Caco-2 (cell line): ENCODE measurements around the gene TBX4. TPM values are rescaled to one million over a fixed set of nuclear protein-coding genes. Genes with fewer than 3 reads are reported as not detected.

Experiments
- BruUV-seq: library from RNA; stranded (reverse); fragments of 400-500 nt; replicated peaks from 2 replicates; lab custom pipeline; 2021; lab: Mats Ljungman, UMichigan
- CTCF ChIA-PET: fragments of 300-600 bp; sonication (Branson Sonifier 250); formaldehyde crosslinking; loops from one replicate; lab custom pipeline; 2022; ENCODE audit warnings: antibody characterized with exemption; lab: Charles Lee
- POLR2A ChIA-PET: fragments of 300-600 bp; sonication (Branson Sonifier 250); formaldehyde crosslinking; loops from one replicate; lab custom pipeline; 2022; ENCODE audit warnings: antibody characterized with exemption; lab: Charles Lee
- DNase-seq, 2 experiments: peaks; one replicate each; pipeline versions ENCODE4 v3.0.0 to v3.0.0-alpha.2; 2020 to 2022
- H3K27me3 ChIP-seq: replicated peaks from 2 replicates; pipeline ENCODE4 v1.6.0; 2011; ENCODE audit warnings: low read length; ENCODE audit not compliant: control insufficient read depth, insufficient read depth
- H3K36me3 ChIP-seq: 2 replicates; pipeline ENCODE4 v1.5.1; 2011; ENCODE audit warnings: low read length; ENCODE audit not compliant: control insufficient read depth, insufficient read depth
- H3K4me1 ChIP-seq: fragments of 250-450 bp; sonication (Bioruptor Pico); 2 replicates; pipeline ENCODE4 v1.5.1; 2020; ENCODE audit warnings: mild to moderate bottlenecking
- H3K4me3 ChIP-seq: 2 replicates; pipeline ENCODE4 v1.5.1; 2011; ENCODE audit warnings: low read depth, mild to moderate bottlenecking, control low read depth, low read length
- H3K9me3 ChIP-seq: fragments of 250-450 bp; sonication (Bioruptor Pico); 2 replicates; pipeline ENCODE4 v1.5.1; 2020; ENCODE audit warnings: mild to moderate bottlenecking, moderate library complexity
- H3K27ac Mint-ChIP-seq: one replicate; pipeline ENCODE4 v1.8.0; 2022; ENCODE audit warnings: mixed read lengths; ENCODE audit not compliant: unreplicated experiment
- H3K27me3 Mint-ChIP-seq: one replicate; pipeline ENCODE4 v1.8.0; 2022; ENCODE audit warnings: mixed read lengths; ENCODE audit not compliant: insufficient read depth, unreplicated experiment
- H3K36me3 Mint-ChIP-seq: one replicate; pipeline ENCODE4 v1.8.0; 2022; ENCODE audit warnings: mild to moderate bottlenecking, mixed read lengths; ENCODE audit not compliant: insufficient read depth, unreplicated experiment
- H3K4me1 Mint-ChIP-seq: one replicate; pipeline ENCODE4 v1.8.0; 2022; ENCODE audit warnings: low read depth, mixed read lengths; ENCODE audit not compliant: unreplicated experiment
- H3K4me3 Mint-ChIP-seq: one replicate; pipeline ENCODE4 v1.8.0; 2022; ENCODE audit warnings: mild to moderate bottlenecking, moderate library complexity, mixed read lengths; ENCODE audit not compliant: unreplicated experiment
- H3K9me3 Mint-ChIP-seq: one replicate; pipeline ENCODE4 v1.8.0; 2022; ENCODE audit warnings: mixed read lengths; ENCODE audit not compliant: unreplicated experiment
- intact Hi-C: fragments of 100-400 bp; cut with micrococcal nuclease; formaldehyde crosslinking; loops from one replicate; pipeline ENCODE4 v1.10.0; 2022; ENCODE audit not compliant: unreplicated experiment
- total RNA-seq: library from RNA; stranded (reverse); gene quantifications from 2 replicates; pipeline ENCODE4 v1.2.3, GENCODE V29; 2022
- TF ChIP-seq, protein P1 (sequence below), 2 experiments: fragments of 200-600 bp in 1 of 2; IDR thresholded peaks; 1 replicate in 1 of 2; 2 replicates in 1 of 2; pipeline versions ENCODE4 v1.5.1 to v1.8.0; 2011 to 2022; ENCODE audit warnings: antibody characterized with exemption in 1 of 2, control low read depth in 1 of 2, inconsistent platforms in 1 of 2, low read depth in 1 of 2, low read length in 1 of 2, mild to moderate bottlenecking in 1 of 2, moderate library complexity in 1 of 2; ENCODE audit not compliant: insufficient read depth in 1 of 2, severe bottlenecking in 1 of 2, unreplicated experiment in 1 of 2

Gene TBX4
- total RNA-seq, 1 experiment from 2014 or later = 2.5 TPM

- ChIA-PET POLR2A (no interaction called here), CTCF (no interaction called here)
- Mint-ChIP-seq H3K27me3 (no peaks in the 10 kb centered on the region), H3K27ac (no peak overlapping the region), H3K9me3 (peaks cover 9% of the 10 kb centered on the region), H3K4me1 (peaks cover 7% of the 10 kb centered on the region), H3K4me3 (no peak overlapping the region), H3K36me3 (no peaks in the 10 kb centered on the region)
- DNase-seq = no peak
- H3K27me3 ChIP-seq = no peaks in the 10 kb centered on the region
- peaks cover 14% of the 10 kb centered on the region for H3K4me1 ChIP-seq
- BruUV-seq = no TSS peak
- TF ChIP-seq, protein P1, sequence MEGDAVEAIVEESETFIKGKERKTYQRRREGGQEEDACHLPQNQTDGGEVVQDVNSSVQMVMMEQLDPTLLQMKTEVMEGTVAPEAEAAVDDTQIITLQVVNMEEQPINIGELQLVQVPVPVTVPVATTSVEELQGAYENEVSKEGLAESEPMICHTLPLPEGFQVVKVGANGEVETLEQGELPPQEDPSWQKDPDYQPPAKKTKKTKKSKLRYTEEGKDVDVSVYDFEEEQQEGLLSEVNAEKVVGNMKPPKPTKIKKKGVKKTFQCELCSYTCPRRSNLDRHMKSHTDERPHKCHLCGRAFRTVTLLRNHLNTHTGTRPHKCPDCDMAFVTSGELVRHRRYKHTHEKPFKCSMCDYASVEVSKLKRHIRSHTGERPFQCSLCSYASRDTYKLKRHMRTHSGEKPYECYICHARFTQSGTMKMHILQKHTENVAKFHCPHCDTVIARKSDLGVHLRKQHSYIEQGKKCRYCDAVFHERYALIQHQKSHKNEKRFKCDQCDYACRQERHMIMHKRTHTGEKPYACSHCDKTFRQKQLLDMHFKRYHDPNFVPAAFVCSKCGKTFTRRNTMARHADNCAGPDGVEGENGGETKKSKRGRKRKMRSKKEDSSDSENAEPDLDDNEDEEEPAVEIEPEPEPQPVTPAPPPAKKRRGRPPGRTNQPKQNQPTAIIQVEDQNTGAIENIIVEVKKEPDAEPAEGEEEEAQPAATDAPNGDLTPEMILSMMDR (IDR thresholded peaks at IDR 0.05; ENCODE audit: insufficient read depth in 1 of 2, low read depth in 1 of 2, low read length in 1 of 2, severe bottlenecking in 1 of 2, unreplicated experiment in 1 of 2) = no peak
- intact Hi-C loops = no loop called here
- no peak overlapping the region for H3K4me3 ChIP-seq
- H3K9me3 ChIP-seq = no peaks in the 10 kb centered on the region
- H3K36me3 ChIP-seq = no peaks in the 10 kb centered on the region
These were observed 32.7 kb upstream of the TBX4 start for GRCh38 chr17:61419496-61420046.

DNA sequence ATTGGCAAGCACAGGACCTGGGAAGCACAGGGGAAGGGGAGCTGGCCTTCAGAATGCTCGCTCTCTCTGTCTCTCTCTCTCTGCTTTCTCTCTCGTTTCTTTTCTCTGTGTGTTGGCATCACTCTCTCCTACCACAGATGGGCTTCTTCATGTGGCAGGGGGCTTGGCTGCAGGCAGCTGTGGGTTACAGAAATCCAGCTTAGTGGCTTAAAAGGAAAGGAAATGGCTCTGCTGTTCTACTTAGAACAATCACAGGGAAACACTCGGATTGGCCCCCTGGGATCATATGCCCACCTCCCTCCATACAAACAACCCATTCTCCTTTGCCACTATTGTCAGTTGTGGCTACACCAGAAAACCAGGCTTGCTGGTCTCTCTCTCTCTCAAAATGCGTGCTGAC, 32.2 kb upstream of the TBX4 start:
- BruUV-seq = no TSS peak

GRCh38 chr17:61420745-61421398, 31.4 kb upstream of the TBX4 start:
- Histone ChIP-seq H3K9me3 (no peaks in the 10 kb centered on the region), H3K27me3 (no peaks in the 10 kb centered on the region), H3K4me1 (peaks cover 17% of the 10 kb centered on the region), H3K36me3 (no peaks in the 10 kb centered on the region), H3K4me3 (no peak overlapping the region)
- ChIA-PET POLR2A (interaction anchor here (0.6 kb wide), 1 partner anchor 178 kb away, joined by 7 read pairs; no protein-coding TSS in a partner anchor), CTCF (no interaction called here)
- TF ChIP-seq, protein P1 (IDR thresholded peaks at IDR 0.05; ENCODE audit: insufficient read depth in 1 of 2, low read depth in 1 of 2, low read length in 1 of 2, severe bottlenecking in 1 of 2, unreplicated experiment in 1 of 2) = no peak
- H3K27me3 Mint-ChIP-seq = no peaks in the 10 kb centered on the region
- intact Hi-C loops = no loop called here
- no peak overlapping the region for H3K4me3 Mint-ChIP-seq
- no peak overlapping the region for H3K27ac Mint-ChIP-seq
- H3K9me3 Mint-ChIP-seq = peaks cover 9% of the 10 kb centered on the region
- H3K4me1 Mint-ChIP-seq = peaks cover 13% of the 10 kb centered on the region
- no peak for DNase-seq
- no TSS peak for BruUV-seq
- no peaks in the 10 kb centered on the region for H3K36me3 Mint-ChIP-seq

More for the DNA sequence above, 32.2 kb upstream of the TBX4 start:
- Histone ChIP-seq H3K4me1 (peaks cover 14% of the 10 kb centered on the region), H3K36me3 (no peaks in the 10 kb centered on the region), H3K4me3 (no peak overlapping the region), H3K27me3 (no peaks in the 10 kb centered on the region), H3K9me3 (no peaks in the 10 kb centered on the region)
- CTCF ChIA-PET = no interaction called here
- Mint-ChIP-seq H3K27ac (no peak overlapping the region), H3K9me3 (peaks cover 9% of the 10 kb centered on the region), H3K36me3 (no peaks in the 10 kb centered on the region), H3K4me3 (no peak overlapping the region), H3K4me1 (peaks cover 7% of the 10 kb centered on the region), H3K27me3 (no peaks in the 10 kb centered on the region)
- no peak for DNase-seq
- intact Hi-C loops = no loop called here
- TF ChIP-seq, protein P1 (IDR thresholded peaks at IDR 0.05; ENCODE audit: insufficient read depth in 1 of 2, low read depth in 1 of 2, low read length in 1 of 2, severe bottlenecking in 1 of 2, unreplicated experiment in 1 of 2) = no peak
- POLR2A ChIA-PET = no interaction called here
